ENCODE results near the gene MPV17L2. TPM values are rescaled to one million over a fixed set of nuclear protein-coding genes. Genes with fewer than 3 reads are reported as not detected.

Gene MPV17L2
- total RNA-seq, 2 donors from 2014 or later, result 20.9 to 21.8 TPM

DNA sequence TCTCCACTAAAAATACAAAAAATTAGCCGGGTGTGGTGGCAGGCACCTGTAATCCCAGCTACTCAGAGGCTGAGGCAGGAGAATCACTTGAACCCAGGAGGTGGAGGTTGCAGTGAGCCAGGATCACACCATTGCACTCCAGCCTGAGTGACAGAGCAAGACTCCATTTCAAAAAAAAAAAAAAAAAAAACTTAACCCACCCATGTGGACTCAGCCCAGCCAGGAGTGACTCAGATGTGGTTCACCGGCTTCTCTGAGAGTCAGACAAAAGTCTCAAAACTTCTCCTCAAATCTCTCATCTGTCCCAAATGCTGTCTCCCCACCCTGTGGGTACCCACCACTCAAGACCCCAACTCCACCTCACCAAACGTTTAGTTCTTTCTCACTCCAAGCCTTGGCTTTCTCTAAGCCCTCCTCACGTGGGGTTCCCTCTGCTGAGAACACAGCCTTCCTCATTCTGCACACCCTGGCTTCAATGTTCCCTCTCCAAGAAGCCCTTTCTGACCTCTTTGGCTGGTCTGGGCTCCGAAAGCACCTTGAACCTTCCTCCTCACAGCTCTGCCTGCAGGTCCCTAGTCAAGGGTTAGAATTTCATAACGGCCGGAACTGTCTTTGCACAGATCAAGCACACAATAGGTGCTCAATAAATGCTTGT lies 21.9 kb downstream of the MPV17L2 start:
- no peaks in the 10 kb centered on the region for H3K9me3 Mint-ChIP-seq
- H3K4me3 Mint-ChIP-seq, result no peak overlapping the region
- H3K27ac Mint-ChIP-seq, result no peak overlapping the region
- H3K36me3 ChIP-seq (ENCODE audit: control insufficient read depth, insufficient read depth, low read length), result no peaks in the 10 kb centered on the region
- no peak overlapping the region for H3K9ac ChIP-seq (ENCODE audit: extremely low read depth, low read length, poor library complexity, severe bottlenecking)
- H3K4me1 Mint-ChIP-seq, result no peaks in the 10 kb centered on the region
- H3K27me3 ChIP-seq (ENCODE audit: control insufficient read depth, insufficient read depth, low read length, poor library complexity, severe bottlenecking), result peaks cover 3% of the 10 kb centered on the region
- DNase-seq, result no peak
- H3K27ac ChIP-seq (ENCODE audit: low read depth, low read length), result no peak overlapping the region
- H3K4me3 ChIP-seq (ENCODE audit: low read length), result no peak overlapping the region
- no peaks in the 10 kb centered on the region for H3K9me3 ChIP-seq (ENCODE audit: control insufficient read depth, low read length)
- 79 to 88% methylated on average over 4 to 7 of the region's 7 CpGs for WGBS, 2 experiments (ENCODE audit: insufficient coverage in 1 of 2, insufficient read length in 1 of 2)
- TF ChIP-seq, protein P1, sequence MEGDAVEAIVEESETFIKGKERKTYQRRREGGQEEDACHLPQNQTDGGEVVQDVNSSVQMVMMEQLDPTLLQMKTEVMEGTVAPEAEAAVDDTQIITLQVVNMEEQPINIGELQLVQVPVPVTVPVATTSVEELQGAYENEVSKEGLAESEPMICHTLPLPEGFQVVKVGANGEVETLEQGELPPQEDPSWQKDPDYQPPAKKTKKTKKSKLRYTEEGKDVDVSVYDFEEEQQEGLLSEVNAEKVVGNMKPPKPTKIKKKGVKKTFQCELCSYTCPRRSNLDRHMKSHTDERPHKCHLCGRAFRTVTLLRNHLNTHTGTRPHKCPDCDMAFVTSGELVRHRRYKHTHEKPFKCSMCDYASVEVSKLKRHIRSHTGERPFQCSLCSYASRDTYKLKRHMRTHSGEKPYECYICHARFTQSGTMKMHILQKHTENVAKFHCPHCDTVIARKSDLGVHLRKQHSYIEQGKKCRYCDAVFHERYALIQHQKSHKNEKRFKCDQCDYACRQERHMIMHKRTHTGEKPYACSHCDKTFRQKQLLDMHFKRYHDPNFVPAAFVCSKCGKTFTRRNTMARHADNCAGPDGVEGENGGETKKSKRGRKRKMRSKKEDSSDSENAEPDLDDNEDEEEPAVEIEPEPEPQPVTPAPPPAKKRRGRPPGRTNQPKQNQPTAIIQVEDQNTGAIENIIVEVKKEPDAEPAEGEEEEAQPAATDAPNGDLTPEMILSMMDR (conservative IDR thresholded peaks at IDR 0.05), result no peak
- H3K27me3 Mint-ChIP-seq (ENCODE audit: insufficient read depth), result peaks cover 6% of the 10 kb centered on the region
- no peaks in the 10 kb centered on the region for H3K4me1 ChIP-seq (ENCODE audit: control insufficient read depth, insufficient read depth, low read length)
- H3K36me3 Mint-ChIP-seq (ENCODE audit: low read depth), result no peaks in the 10 kb centered on the region

GRCh38 chr19:18216789-18217188 lies 23.8 kb downstream of the MPV17L2 start:
- WGBS, 2 experiments (ENCODE audit: insufficient coverage in 1 of 2, insufficient read length in 1 of 2), result 80 to 88% methylated on average over 1 to 8 of the region's 8 CpGs
- no peak overlapping the region for H3K27ac Mint-ChIP-seq
- H3K4me3 ChIP-seq (ENCODE audit: low read length), result no peak overlapping the region

DNA sequence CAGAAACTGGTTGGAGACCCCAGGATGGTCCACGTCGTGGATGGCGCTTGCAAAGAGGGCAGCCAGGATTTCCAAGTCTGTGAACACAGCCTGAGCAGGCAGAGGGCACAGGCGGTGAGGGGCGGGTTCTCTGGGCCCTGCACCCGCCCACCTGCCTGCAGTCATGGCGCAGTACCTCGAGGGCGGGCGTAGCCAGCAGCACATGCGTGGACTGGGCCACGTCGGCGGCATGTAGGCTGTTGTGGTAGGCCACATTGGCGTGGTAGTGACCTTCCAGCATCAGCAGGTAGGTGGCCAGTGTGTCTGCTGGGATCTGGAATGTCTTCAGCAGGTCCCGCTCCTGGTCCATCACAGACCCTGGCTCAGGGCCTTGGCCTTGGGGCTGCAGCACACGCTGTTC lies 25.1 kb downstream of the MPV17L2 start:
- H3K27me3 ChIP-seq (ENCODE audit: control insufficient read depth, insufficient read depth, low read length, poor library complexity, severe bottlenecking), result peaks cover 9% of the 10 kb centered on the region
- H3K36me3 Mint-ChIP-seq (ENCODE audit: low read depth), result no peaks in the 10 kb centered on the region
- H3K4me1 ChIP-seq (ENCODE audit: control insufficient read depth, insufficient read depth, low read length), result no peaks in the 10 kb centered on the region
- WGBS, 2 experiments (ENCODE audit: insufficient coverage in 1 of 2, insufficient read length in 1 of 2), result 88 to 92% methylated on average over 15 to 17 of the region's 17 CpGs
- H3K4me3 ChIP-seq (ENCODE audit: low read length), result no peak overlapping the region
- no peak for DNase-seq
- H3K4me1 Mint-ChIP-seq, result peaks cover 3% of the 10 kb centered on the region
- no peak overlapping the region for H3K27ac ChIP-seq (ENCODE audit: low read depth, low read length)
- no peak overlapping the region for H3K27ac Mint-ChIP-seq
- H3K36me3 ChIP-seq (ENCODE audit: control insufficient read depth, insufficient read depth, low read length), result no peaks in the 10 kb centered on the region
- H3K27me3 Mint-ChIP-seq (ENCODE audit: insufficient read depth), result peaks cover 14% of the 10 kb centered on the region
- no peak overlapping the region for H3K9ac ChIP-seq (ENCODE audit: extremely low read depth, low read length, poor library complexity, severe bottlenecking)
- H3K9me3 Mint-ChIP-seq, result no peaks in the 10 kb centered on the region
- no peak overlapping the region for H3K4me3 Mint-ChIP-seq
- TF ChIP-seq, protein P1 (conservative IDR thresholded peaks at IDR 0.05), result no peak
- H3K9me3 ChIP-seq (ENCODE audit: control insufficient read depth, low read length), result no peaks in the 10 kb centered on the region

More at GRCh38 chr19:18216789-18217188, 23.8 kb downstream of the MPV17L2 start:
- TF ChIP-seq, protein P1 (conservative IDR thresholded peaks at IDR 0.05), result no peak
- H3K27me3 Mint-ChIP-seq (ENCODE audit: insufficient read depth), result peaks cover 12% of the 10 kb centered on the region
- Histone ChIP-seq H3K9ac (ENCODE audit: extremely low read depth, low read length, poor library complexity, severe bottlenecking) (no peak overlapping the region), H3K9me3 (ENCODE audit: control insufficient read depth, low read length) (no peaks in the 10 kb centered on the region), H3K27me3 (ENCODE audit: control insufficient read depth, insufficient read depth, low read length, poor library complexity, severe bottlenecking) (peaks cover 9% of the 10 kb centered on the region), H3K4me1 (ENCODE audit: control insufficient read depth, insufficient read depth, low read length) (no peaks in the 10 kb centered on the region), H3K36me3 (ENCODE audit: control insufficient read depth, insufficient read depth, low read length) (no peaks in the 10 kb centered on the region), H3K27ac (ENCODE audit: low read depth, low read length) (no peak overlapping the region)
- H3K4me3 Mint-ChIP-seq, result no peak overlapping the region
- no peak for DNase-seq
- peaks cover 3% of the 10 kb centered on the region for H3K4me1 Mint-ChIP-seq
- no peaks in the 10 kb centered on the region for H3K9me3 Mint-ChIP-seq
- H3K36me3 Mint-ChIP-seq (ENCODE audit: low read depth), result no peaks in the 10 kb centered on the region

Data from endodermal cell (in vitro differentiated cells).